Stomach smooth muscle (tissue), 2 donors: ENCODE results near the gene RASSF1.

ENCODE experiments used
- H3K27ac ChIP-seq: one replicate; pipeline ENCODE4 v1.7.0; 2013; ENCODE audit warnings: mild to moderate bottlenecking, low read length, inconsistent platforms
- H3K27me3 ChIP-seq, 2 donors: one replicate each; pipeline ENCODE4 v1.7.0; 2013; ENCODE audit warnings: low read length in 2 of 2; ENCODE audit not compliant: insufficient read depth in 2 of 2, control insufficient read depth in 1 of 2
- H3K36me3 ChIP-seq, 2 donors: one replicate each; pipeline ENCODE4 v1.7.0; 2013; ENCODE audit warnings: low read length in 2 of 2; ENCODE audit not compliant: control insufficient read depth in 2 of 2, insufficient read depth in 2 of 2
- H3K4me1 ChIP-seq: one replicate; pipeline ENCODE4 v1.7.0; 2013; ENCODE audit warnings: low read length; ENCODE audit not compliant: control insufficient read depth, insufficient read depth
- H3K4me3 ChIP-seq, 2 donors: one replicate each; pipeline ENCODE4 v1.7.0; 2013; ENCODE audit warnings: low read length in 2 of 2
- H3K9ac ChIP-seq, 2 donors: one replicate each; pipeline ENCODE4 v1.7.0; 2013; ENCODE audit warnings: low read length in 2 of 2, mild to moderate bottlenecking in 1 of 2
- H3K9me3 ChIP-seq, 2 donors: one replicate each; pipeline ENCODE4 v1.7.0; 2013; ENCODE audit warnings: low read length in 2 of 2; ENCODE audit not compliant: control insufficient read depth in 2 of 2
- donor health status: healthy.
- donor health status: Pancreatic carcinoma.

Gene RASSF1

DNA sequence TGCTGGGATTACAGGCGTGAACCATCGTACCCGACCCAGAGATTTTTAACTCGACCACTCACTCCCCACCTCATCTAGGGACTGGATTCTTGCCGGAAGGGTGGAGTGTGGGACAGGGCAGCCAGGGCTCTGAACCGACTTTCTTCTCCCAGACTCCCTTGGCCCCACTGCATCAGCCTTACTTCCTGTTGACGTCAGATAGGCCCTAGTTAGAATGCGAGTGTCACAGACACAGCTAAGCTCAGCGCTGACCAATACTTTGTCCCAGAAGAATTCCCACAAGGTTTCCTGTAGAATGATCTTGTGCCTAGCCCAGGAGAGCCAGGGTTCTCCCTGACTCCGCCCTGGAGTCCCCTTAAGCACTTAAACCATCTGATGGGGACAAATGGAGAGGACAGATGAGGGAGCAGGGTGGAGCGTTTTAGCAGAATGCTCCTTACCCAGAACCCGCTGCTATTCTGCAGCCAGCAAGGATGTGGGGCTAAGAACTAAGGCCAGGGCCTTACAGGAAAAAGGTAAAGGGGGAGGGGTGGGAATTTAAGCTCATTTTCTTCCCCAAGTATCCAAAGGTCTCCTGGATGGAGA lies 6.8 kb downstream of the RASSF1 start:
- Histone ChIP-seq H3K4me1 (peaks cover 45% of the 10 kb centered on the region), H3K27me3 (no peaks in the 10 kb centered on the region), H3K9ac (peak overlapping the region; percentile 29 to 42), H3K36me3 (peaks cover 30 to 32% of the 10 kb centered on the region in 2 donors), H3K9me3 (no peaks in the 10 kb centered on the region), H3K27ac (peak overlapping the region; percentile 64), H3K4me3 (peak overlapping the region in 1 of 2 donors; percentile 35)

DNA sequence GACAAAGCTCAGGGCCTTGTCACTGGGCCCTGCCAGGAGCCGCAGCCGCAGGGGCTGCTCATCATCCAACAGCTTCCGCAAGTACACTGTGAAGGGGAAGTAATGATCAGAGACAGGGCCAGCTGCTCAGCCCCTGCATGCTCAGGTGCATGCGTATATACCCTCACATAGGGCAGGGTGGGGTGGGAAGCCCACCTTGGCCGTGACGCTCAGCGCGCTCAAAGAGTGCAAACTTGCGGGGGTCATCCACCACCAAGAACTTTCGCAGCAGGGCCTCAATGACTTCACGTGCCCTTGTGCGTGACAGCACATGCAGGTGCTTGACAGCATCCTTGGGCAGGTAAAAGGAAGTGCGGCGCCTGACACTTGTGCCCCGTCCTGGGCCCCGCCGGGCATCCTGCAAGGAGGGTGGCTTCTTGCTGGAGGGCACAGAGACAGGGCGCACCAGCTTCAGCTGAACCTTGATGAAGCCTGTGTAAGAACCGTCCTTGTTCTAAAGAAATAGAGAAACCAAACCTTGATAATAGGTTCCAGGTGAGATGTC lies 9.2 kb downstream of the RASSF1 start:
- H3K9ac ChIP-seq: no peak overlapping the region
- H3K27me3 ChIP-seq: no peaks in the 10 kb centered on the region
- peaks cover 45% of the 10 kb centered on the region for H3K4me1 ChIP-seq
- H3K36me3 ChIP-seq: peaks cover 30 to 32% of the 10 kb centered on the region in 2 donors
- H3K27ac ChIP-seq: no peak overlapping the region
- H3K4me3 ChIP-seq: no peak overlapping the region
- H3K9me3 ChIP-seq: no peaks in the 10 kb centered on the region

DNA sequence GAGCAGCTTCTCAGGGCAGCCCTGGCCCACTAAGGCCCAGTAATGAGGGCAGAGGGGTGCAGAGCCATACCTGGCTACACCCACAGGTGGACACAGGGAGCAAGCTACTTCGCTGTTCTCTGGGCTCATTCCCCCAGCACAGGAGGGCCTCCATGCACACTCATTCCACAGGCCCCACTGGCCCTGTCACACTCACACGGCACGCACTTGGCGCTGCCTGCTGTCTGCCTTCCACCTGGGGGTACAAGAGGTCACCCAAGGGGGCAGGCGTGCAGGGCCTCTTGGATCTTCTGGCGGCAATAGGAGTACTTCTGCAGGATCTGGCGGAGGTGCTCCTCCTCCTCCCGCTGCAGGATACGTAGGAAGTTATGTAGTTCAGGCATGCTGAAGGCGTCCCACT lies 10.3 kb downstream of the RASSF1 start:
- Histone ChIP-seq H3K4me1 (peaks cover 34% of the 10 kb centered on the region), H3K27ac (no peak overlapping the region), H3K36me3 (peaks cover 39 to 41% of the 10 kb centered on the region in 2 donors), H3K4me3 (no peak overlapping the region), H3K9me3 (no peaks in the 10 kb centered on the region), H3K27me3 (no peaks in the 10 kb centered on the region), H3K9ac (no peak overlapping the region)

DNA sequence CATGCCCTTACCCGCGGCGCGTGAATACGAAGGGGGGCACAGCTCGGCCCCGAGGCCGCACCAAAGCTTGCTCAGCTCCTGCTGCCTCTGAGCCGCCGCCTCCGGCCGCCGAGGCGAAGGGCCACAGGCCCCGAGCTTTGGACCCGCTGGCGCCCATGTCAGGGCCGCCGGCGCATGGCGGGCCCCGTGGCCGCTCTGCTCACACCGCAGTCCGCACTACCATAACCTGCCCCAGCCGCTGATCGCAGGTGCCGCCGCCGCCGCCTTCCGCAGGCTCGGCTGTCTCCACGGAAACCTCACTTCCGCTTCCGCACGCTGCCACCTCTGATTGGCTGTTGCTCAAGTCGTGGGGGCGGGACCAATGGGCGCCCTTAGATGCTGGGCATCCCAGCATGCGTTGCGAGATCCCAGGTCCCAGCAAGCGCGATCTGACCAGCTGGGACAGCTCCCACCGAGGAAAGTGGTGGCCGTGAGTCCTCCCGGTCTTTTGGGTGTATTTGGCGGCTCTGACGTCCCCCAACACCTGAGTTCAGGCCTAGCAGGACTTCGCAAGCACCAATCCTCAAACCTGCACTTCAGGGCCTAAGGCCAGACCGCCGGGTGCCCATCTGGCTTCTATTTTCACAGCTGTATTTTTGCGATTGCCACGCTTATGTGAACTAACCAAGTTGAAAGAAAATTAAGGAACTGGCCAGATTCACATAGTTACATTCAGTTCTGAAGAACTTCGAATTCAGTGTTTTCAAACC lies 12.5 kb downstream of the RASSF1 start, which contains the start of gene TUSC2:
Gene TUSC2, minus strand, starts transcription at position 281 of the 749 bp plus-strand sequence. Its CDS starts 124 bp downstream, at position 157.
- H3K9ac ChIP-seq: peak within 1 kb of the TSS; percentile 90 to 93
- no peaks in the 10 kb centered on the region for H3K9me3 ChIP-seq
- H3K4me3 ChIP-seq: peak within 1 kb of the TSS; percentile 90 to 92
- H3K27me3 ChIP-seq: no peaks in the 10 kb centered on the region
- peaks cover 29% of the 10 kb centered on the region for H3K4me1 ChIP-seq
- H3K36me3 ChIP-seq: peaks cover 36 to 38% of the 10 kb centered on the region in 2 donors
- H3K27ac ChIP-seq: peak within 1 kb of the TSS; percentile 81

DNA sequence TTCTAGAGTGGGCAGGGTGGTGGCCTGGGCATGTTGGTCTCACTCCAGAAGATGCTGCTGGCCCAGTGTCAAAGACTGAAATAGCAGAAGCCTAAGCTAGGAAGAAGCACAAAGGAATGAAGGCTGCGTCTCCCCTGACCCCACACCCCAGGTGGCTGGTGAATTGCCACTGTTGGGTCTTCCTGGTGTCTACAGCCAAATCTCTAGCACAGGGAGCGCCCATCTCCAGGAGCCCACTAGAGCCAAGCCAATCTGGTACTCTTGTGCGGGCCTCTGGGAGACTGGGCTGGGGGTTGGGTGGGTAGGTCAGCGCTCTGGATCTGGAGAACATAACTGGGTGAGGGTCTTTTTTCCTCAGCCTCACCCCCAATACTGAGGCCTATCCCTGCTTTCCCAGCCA lies 13.5 kb downstream of the RASSF1 start:
- peak overlapping the region; percentile 81 for H3K27ac ChIP-seq

DNA sequence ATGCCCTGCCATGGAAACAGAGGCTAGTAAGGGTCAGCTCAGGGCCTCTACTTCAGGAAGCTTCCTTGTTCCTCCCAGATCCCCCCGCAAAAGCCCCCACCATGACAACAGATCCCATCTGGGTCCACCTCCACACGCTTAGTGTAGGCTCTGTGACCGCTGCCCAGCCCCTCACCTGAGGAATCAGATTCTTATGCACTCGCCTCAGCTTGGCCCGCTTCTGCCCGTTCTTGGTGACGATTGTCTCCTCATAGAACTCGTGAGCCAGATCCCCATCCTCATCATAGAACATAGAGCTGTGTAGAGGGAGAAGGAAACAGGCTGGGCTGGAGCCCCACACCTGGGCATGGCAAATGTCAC lies 14.5 kb downstream of the RASSF1 start:
- Histone ChIP-seq H3K9me3 (no peaks in the 10 kb centered on the region), H3K4me1 (peaks cover 38% of the 10 kb centered on the region), H3K27me3 (no peaks in the 10 kb centered on the region), H3K4me3 (no peak overlapping the region), H3K36me3 (peaks cover 25 to 28% of the 10 kb centered on the region in 2 donors), H3K27ac (no peak overlapping the region), H3K9ac (no peak overlapping the region)

More for the DNA sequence above, 13.5 kb downstream of the RASSF1 start:
- Histone ChIP-seq H3K4me3 (peak overlapping the region; percentile 90 to 92), H3K9ac (peak overlapping the region; percentile 90 to 93), H3K27me3 (no peaks in the 10 kb centered on the region), H3K9me3 (no peaks in the 10 kb centered on the region), H3K4me1 (peaks cover 36% of the 10 kb centered on the region), H3K36me3 (peaks cover 34 to 36% of the 10 kb centered on the region in 2 donors)

DNA sequence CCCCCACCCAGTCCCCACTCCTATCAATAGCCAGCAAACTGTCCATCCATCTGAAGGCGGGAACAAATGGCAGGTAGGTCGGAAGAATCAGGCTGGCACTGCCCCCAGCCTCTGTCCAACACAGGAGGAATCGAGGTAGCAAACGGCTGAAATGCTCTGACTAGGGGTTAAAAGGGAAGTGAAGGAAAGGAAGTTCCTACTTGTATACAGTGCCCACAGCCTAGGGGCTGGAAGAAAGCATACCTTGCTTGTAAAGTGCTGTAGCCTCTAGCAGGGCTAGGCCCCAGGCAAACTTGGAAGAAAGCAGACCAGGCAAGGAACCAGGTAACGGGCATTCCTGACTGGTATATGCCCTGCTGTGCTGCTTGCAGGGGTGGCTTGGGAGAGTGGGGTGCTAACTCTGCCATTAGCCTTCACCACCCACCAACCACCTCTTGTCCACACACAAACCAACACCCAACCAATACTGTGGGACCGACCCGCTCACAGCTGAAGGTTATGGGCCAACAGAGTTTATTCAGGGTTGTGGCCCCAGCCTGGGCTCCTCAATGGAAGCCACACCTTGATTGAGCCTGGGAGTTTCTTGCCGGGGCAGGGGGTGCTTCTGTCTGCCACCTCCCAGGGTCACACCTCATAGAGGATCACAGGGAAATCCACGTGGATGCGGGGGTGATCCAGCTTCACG lies 15.0 kb downstream of the RASSF1 start:
- H3K9me3 ChIP-seq: no peaks in the 10 kb centered on the region
- no peaks in the 10 kb centered on the region for H3K27me3 ChIP-seq
- H3K4me1 ChIP-seq: peaks cover 39% of the 10 kb centered on the region
- peaks cover 20 to 23% of the 10 kb centered on the region in 2 donors for H3K36me3 ChIP-seq
- H3K9ac ChIP-seq: no peak overlapping the region
- H3K27ac ChIP-seq: no peak overlapping the region
- no peak overlapping the region for H3K4me3 ChIP-seq

DNA sequence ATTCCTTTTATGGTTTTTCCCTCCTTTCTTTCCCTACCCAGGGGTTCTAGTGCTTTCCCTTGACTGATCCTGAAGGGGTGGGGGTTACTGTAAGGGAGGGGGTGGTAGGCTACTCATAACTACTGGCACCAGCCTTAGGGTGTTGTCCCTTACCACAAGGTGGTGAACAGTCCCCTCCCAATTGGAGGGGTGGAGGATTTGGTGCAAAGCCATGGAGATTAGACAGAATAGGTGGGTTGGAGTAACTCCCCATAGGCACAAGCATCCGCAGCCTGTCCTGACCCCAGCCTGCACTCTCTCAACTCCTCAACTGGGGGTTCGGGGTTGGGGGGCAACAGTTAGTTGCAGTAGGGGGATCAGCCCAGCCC lies 15.5 kb downstream of the RASSF1 start:
- H3K27ac ChIP-seq: no peak overlapping the region
- H3K36me3 ChIP-seq: peaks cover 14 to 18% of the 10 kb centered on the region in 2 donors
- H3K27me3 ChIP-seq: no peaks in the 10 kb centered on the region
- H3K9ac ChIP-seq: no peak overlapping the region
- no peak overlapping the region for H3K4me3 ChIP-seq
- peaks cover 44% of the 10 kb centered on the region for H3K4me1 ChIP-seq
- no peaks in the 10 kb centered on the region for H3K9me3 ChIP-seq

DNA sequence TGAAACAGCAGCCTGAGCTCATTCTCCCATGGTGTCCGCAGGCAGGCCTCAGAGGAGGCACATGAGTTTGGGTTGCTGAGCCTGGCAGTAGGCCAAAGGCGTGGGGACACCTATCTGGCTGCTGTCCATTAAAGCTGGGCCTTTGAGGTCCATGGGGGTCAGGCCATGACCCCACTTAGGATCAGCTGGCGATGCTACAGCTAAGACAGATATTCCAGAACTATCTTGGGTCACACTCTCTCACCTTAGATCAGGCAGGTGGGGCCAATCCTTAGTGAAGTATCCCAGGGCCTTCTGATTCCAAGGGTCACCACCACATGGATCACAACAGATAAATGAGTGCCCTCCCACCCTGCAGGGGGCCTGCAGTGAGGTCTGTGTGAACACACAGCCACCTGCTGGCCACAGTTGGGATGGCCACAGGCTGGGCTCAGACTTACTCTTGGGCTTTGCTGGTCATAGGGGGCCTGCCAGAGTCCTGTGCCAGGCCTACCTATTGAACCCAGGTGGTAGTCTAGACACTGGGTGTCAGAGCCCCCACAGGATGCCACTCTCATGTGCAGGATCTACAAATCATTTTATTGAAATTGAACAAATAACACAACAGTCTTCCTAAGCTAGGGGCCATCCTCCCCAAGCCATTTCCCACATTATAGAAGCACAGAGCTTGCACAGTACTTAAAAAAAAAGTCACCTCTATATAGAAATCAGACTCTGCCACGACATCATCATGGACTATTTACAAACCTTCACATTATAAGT lies 16.1 kb downstream of the RASSF1 start:
- Histone ChIP-seq H3K36me3 (peaks cover 12% of the 10 kb centered on the region in 2 donors), H3K27ac (peak overlapping the region; percentile 94), H3K4me1 (peaks cover 50% of the 10 kb centered on the region), H3K4me3 (no peak overlapping the region), H3K9me3 (no peaks in the 10 kb centered on the region), H3K9ac (peak overlapping the region in 1 of 2 donors; percentile 29), H3K27me3 (no peaks in the 10 kb centered on the region)

DNA sequence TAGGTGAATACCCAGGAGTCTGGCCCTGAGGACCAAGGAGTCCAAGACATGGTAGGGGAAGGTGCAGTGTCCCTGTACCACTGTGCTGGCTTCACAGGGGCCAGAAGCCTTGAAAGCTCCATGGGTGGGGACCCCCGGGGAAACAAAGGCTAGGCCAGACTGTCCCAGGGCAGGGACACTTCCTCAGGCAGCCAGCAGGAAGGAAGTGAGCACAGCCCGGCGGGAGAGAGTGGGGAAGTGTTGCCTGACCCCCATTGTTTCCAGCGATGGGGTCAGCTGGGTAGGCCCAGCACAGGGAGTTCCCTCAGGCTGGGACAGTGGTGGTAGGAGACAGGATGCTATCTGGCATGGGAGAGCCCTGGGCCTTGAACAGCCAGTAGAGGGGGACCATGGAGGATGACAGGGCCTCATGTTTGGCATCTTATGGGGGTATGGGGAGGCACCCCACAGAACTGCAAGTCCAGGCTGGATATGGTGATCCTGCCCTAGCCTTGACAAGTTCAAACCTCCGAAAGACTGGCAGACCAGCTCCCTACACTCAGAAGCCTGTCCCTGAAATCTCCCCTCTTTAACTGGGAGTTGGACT lies 16.9 kb downstream of the RASSF1 start:
- Histone ChIP-seq H3K27me3 (no peaks in the 10 kb centered on the region), H3K9me3 (no peaks in the 10 kb centered on the region), H3K9ac (no peak overlapping the region), H3K4me1 (peaks cover 56% of the 10 kb centered on the region), H3K27ac (peak overlapping the region; percentile 94), H3K36me3 (peaks cover 10 to 15% of the 10 kb centered on the region in 2 donors), H3K4me3 (peak overlapping the region in 1 of 2 donors; percentile 8)
